ENCODE data around the gene PLD4.

DNA sequence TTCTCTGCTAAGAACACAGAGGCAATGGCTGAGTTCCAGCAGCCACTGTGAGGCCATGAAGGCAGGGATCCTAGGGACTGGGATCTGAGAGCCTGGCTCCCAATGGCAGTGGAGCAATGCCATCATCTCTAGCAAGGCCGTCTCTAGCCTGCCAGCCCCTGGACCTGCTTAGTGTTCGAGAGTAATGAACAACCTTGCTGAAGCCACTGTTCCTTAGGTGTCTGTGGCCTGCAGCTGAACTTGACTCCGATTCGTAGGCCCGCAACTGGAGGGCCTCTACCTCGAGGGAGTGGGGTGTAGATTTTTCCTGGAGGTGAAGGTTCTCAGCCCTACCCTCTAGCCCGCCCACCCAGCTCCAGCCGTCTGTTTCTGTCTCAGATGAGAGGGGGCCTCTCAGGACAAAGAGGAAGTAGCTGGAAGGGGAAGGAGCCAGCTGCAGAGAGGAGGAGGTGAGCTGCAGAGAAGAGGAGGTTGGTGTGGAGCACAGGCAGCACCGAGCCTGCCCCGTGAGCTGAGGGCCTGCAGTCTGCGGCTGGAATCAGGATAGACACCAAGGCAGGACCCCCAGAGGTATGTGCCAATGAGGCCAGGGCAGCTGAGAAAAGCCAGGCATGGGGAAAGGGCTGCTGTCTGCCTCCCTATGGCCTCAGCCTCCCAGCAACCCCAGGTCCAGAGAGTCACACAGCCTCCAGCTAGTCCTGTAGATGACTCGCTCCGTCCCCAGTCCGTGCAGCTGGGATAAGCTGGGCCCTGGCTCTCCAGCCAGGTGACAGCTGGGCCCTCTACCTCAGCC lies at the start of gene PLD4:
- TF ChIP-seq, protein P1, sequence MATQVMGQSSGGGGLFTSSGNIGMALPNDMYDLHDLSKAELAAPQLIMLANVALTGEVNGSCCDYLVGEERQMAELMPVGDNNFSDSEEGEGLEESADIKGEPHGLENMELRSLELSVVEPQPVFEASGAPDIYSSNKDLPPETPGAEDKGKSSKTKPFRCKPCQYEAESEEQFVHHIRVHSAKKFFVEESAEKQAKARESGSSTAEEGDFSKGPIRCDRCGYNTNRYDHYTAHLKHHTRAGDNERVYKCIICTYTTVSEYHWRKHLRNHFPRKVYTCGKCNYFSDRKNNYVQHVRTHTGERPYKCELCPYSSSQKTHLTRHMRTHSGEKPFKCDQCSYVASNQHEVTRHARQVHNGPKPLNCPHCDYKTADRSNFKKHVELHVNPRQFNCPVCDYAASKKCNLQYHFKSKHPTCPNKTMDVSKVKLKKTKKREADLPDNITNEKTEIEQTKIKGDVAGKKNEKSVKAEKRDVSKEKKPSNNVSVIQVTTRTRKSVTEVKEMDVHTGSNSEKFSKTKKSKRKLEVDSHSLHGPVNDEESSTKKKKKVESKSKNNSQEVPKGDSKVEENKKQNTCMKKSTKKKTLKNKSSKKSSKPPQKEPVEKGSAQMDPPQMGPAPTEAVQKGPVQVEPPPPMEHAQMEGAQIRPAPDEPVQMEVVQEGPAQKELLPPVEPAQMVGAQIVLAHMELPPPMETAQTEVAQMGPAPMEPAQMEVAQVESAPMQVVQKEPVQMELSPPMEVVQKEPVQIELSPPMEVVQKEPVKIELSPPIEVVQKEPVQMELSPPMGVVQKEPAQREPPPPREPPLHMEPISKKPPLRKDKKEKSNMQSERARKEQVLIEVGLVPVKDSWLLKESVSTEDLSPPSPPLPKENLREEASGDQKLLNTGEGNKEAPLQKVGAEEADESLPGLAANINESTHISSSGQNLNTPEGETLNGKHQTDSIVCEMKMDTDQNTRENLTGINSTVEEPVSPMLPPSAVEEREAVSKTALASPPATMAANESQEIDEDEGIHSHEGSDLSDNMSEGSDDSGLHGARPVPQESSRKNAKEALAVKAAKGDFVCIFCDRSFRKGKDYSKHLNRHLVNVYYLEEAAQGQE (IDR thresholded peaks at IDR 0.05; ENCODE audit: insufficient replicate concordance, low read depth), result no peak
- TF ChIP-seq, protein P2, sequence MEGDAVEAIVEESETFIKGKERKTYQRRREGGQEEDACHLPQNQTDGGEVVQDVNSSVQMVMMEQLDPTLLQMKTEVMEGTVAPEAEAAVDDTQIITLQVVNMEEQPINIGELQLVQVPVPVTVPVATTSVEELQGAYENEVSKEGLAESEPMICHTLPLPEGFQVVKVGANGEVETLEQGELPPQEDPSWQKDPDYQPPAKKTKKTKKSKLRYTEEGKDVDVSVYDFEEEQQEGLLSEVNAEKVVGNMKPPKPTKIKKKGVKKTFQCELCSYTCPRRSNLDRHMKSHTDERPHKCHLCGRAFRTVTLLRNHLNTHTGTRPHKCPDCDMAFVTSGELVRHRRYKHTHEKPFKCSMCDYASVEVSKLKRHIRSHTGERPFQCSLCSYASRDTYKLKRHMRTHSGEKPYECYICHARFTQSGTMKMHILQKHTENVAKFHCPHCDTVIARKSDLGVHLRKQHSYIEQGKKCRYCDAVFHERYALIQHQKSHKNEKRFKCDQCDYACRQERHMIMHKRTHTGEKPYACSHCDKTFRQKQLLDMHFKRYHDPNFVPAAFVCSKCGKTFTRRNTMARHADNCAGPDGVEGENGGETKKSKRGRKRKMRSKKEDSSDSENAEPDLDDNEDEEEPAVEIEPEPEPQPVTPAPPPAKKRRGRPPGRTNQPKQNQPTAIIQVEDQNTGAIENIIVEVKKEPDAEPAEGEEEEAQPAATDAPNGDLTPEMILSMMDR (IDR thresholded peaks at IDR 0.05; ENCODE audit: insufficient read depth, low read length), result no peak
- TF ChIP-seq POLR2AphosphoS5 (IDR thresholded peaks at IDR 0.05; ENCODE audit: low read depth), result peak; percentile 34; the same call in 1 of the 2 replicates
- TF ChIP-seq GABPA (IDR thresholded peaks at IDR 0.05; ENCODE audit: low read depth), result no peak
